Activated T-helper 1 cell treated with anti-CD3 and anti-CD28 coated beads, Interleukin-12 subunit alpha, Interleukin-12 subunit beta, Interleukin-2, Interleukin-4 antibody, amounts not matched to agents 30 ng/mL and 10 ng/mL and 1 ng/mL, durations not matched to agents 14 hours and 24 hours and 36 hours (primary cell): ENCODE data around the gene NUP85. TPM values are rescaled to one million over a fixed set of nuclear protein-coding genes. Genes with fewer than 3 reads are reported as not detected.

ENCODE experiments used
- DNase-seq: peaks from one replicate; pipeline ENCODE4 v3.0.0; 2021; ENCODE audit warnings: low spot score
- H3K27ac Mint-ChIP-seq: one replicate; pipeline ENCODE4 v1.8.0; 2021; ENCODE audit warnings: mild to moderate bottlenecking, mixed read lengths
- H3K27me3 Mint-ChIP-seq: one replicate; pipeline ENCODE4 v1.8.0; 2022; ENCODE audit warnings: mild to moderate bottlenecking, moderate library complexity, mixed read lengths; ENCODE audit not compliant: insufficient read depth
- H3K36me3 Mint-ChIP-seq: one replicate; pipeline ENCODE4 v1.8.0; 2021; ENCODE audit warnings: low read depth, mixed read lengths
- H3K4me1 Mint-ChIP-seq: one replicate; pipeline ENCODE4 v1.8.0; 2021; ENCODE audit warnings: low read depth, mixed read lengths
- H3K4me3 Mint-ChIP-seq: one replicate; pipeline ENCODE4 v1.8.0; 2021; ENCODE audit warnings: mild to moderate bottlenecking, moderate library complexity, mixed read lengths
- H3K9me3 Mint-ChIP-seq: one replicate; pipeline ENCODE4 v1.8.0; 2021; ENCODE audit warnings: mixed read lengths
- intact Hi-C: fragments of 100-400 bp; cut with micrococcal nuclease; formaldehyde crosslinking; loops from one replicate; pipeline ENCODE4 v1.15.1; 2024
- total RNA-seq: library from RNA; stranded (reverse); gene quantifications from 2 replicates; pipeline ENCODE4 v1.2.3, GENCODE V29; 2022

NUP85 gene
- total RNA-seq, 1 donor from 2014 or later, result 122 TPM

DNA sequence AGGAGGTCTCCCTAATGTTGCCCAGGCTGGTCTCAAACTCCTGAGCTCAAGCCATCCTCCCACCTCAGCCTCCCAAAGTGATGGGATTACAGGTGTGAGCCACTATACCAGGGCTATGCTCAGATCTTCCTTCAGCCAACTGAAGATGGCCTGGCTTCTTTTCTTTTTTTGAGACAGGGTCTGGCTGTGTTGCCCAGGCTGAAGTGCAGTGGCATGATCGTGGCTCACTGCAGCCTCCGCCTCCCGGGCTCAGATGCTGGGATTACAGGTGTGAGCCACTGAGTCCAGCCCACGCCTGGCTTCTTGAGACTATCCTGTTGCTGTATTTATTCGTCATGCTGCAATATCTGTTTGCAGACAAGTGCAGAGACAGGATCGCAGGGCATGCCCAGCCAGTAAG lies 79.6 kb downstream of the NUP85 start:
- H3K27me3 Mint-ChIP-seq, result no peaks in the 10 kb centered on the region
- DNase-seq, result no peak
- H3K36me3 Mint-ChIP-seq, result peaks cover 42% of the 10 kb centered on the region
- H3K4me1 Mint-ChIP-seq, result peaks cover 18% of the 10 kb centered on the region
- H3K4me3 Mint-ChIP-seq, result no peak overlapping the region
- intact Hi-C loops, result no loop called here
- no peaks in the 10 kb centered on the region for H3K9me3 Mint-ChIP-seq
- no peak overlapping the region for H3K27ac Mint-ChIP-seq

Other genes starting within 250 kb of the NUP85 start
- 0.29 and 0.31 TPM in 2 replicates for gene HID1, start 232.9 kb upstream of the NUP85 start, total RNA-seq
- 1.1 and 1.3 TPM in 2 replicates for gene CDR2L, start 218.0 kb upstream of the NUP85 start, total RNA-seq
- 77.8 and 78.1 TPM in 2 replicates for gene MRPL58, start 193.0 kb upstream of the NUP85 start, total RNA-seq
- gene ATP5PD, start 158.7 kb upstream of the NUP85 start, total RNA-seq, result 152 and 165 TPM in 2 replicates
- gene KCTD2, start 158.5 kb upstream of the NUP85 start, total RNA-seq, result 21.2 and 22.6 TPM in 2 replicates
- gene SLC16A5, start 117.7 kb upstream of the NUP85 start, total RNA-seq, result 5.5 and 7.2 TPM in 2 replicates
- 11.6 and 13.0 TPM in 2 replicates for gene ARMC7, start 95.7 kb upstream of the NUP85 start, total RNA-seq
- 80.0 and 80.1 TPM in 2 replicates for gene NT5C, start 73.9 kb upstream of the NUP85 start, total RNA-seq
- 271 and 299 TPM in 2 replicates for gene JPT1, start 51.2 kb upstream of the NUP85 start, total RNA-seq
- gene SUMO2, start 22.7 kb upstream of the NUP85 start, total RNA-seq, result 649 and 656 TPM in 2 replicates
- 93.4 and 94.3 TPM in 2 replicates for gene GGA3, start 55.9 kb downstream of the NUP85 start, total RNA-seq
- gene MRPS7, start 56.2 kb downstream of the NUP85 start, total RNA-seq, result 126 and 130 TPM in 2 replicates
- 49.0 and 49.3 TPM in 2 replicates for gene MIF4GD, start 65.6 kb downstream of the NUP85 start, total RNA-seq
- 119 and 126 TPM in 2 replicates for gene SLC25A19, start 83.8 kb downstream of the NUP85 start, total RNA-seq
- 172 and 183 TPM in 2 replicates for gene GRB2, start 200.0 kb downstream of the NUP85 start, total RNA-seq